Astrocyte (in vitro differentiated cells and primary cell): ENCODE data around the gene CAVIN3.

Experiments used
- CTCF ChIP-seq: IDR thresholded peaks from 2 replicates; pipeline ENCODE4 v1.5.1; 2011; ENCODE audit warnings: low read depth, mild to moderate bottlenecking, inconsistent platforms, low read length, moderate library complexity; ENCODE audit not compliant: insufficient read depth
- EZH2 ChIP-seq: IDR thresholded peaks from 2 replicates; pipeline ENCODE4 v1.6.1; 2012; ENCODE audit warnings: mild to moderate bottlenecking, low read length, inconsistent platforms; ENCODE audit not compliant: insufficient read depth

GRCh38 chr11:6357222-6357621 lies 36.9 kb upstream of the CAVIN3 start:
- TF ChIP-seq CTCF (no peak), EZH2 (no peak)
